Stimulated activated CD4-positive, alpha-beta T cell treated with anti-CD3 and anti-CD28 coated beads, Interleukin-1b, Interleukin-23, amount 100 ng/mL, for 4 hours (primary cell): ENCODE data around the gene NADK.
"Not testable (repeated sequence)": the region's sequence is repeated elsewhere in the genome, so short reads cannot be mapped to it uniquely, and the experiment has no call there.

Source experiments
- DNase-seq, 2 donors: peaks; one replicate each; pipeline ENCODE4 v3.0.0-alpha.2; 2020; ENCODE audit warnings: low read depth in 2 of 2

Gene NADK

GRCh38 chr1:1748686-1749321, 29.5 kb downstream of the NADK start:
- no peak for DNase-seq

- DNase-seq = not testable (repeated sequence)
Observed at GRCh38 chr1:1746566-1746909, 31.7 kb downstream of the NADK start.

- peak; percentile 58 to 83 for DNase-seq
Observed at GRCh38 chr1:1745651-1746565, 32.4 kb downstream of the NADK start.

- DNase-seq = not testable (repeated sequence)
Observed at GRCh38 chr1:1742529-1742928, 35.7 kb downstream of the NADK start.

GRCh38 chr1:1741013-1741412, 37.3 kb downstream of the NADK start:
- DNase-seq = not testable (repeated sequence)

GRCh38 chr1:1738799-1739337, 39.4 kb downstream of the NADK start:
- not testable (repeated sequence) for DNase-seq

- DNase-seq = not testable (repeated sequence)
Observed at GRCh38 chr1:1737675-1738590, 40.3 kb downstream of the NADK start.

GRCh38 chr1:1732381-1732780, 45.9 kb downstream of the NADK start:
- DNase-seq = no peak

GRCh38 chr1:1730870-1731269, 47.4 kb downstream of the NADK start:
- DNase-seq = no peak

- not testable (repeated sequence) for DNase-seq
Observed at GRCh38 chr1:1730230-1730629, 48.0 kb downstream of the NADK start.

GRCh38 chr1:1729116-1729816, 49.0 kb downstream of the NADK start:
- DNase-seq = not testable (repeated sequence)

- not testable (repeated sequence) for DNase-seq
Observed at GRCh38 chr1:1728308-1729005, 49.8 kb downstream of the NADK start.

- not testable (repeated sequence) for DNase-seq
Observed at GRCh38 chr1:1727131-1727651, 51.1 kb downstream of the NADK start.

GRCh38 chr1:1726088-1726487, 52.2 kb downstream of the NADK start:
- not testable (repeated sequence) for DNase-seq

- DNase-seq = peak; percentile 92 to 94
Observed at GRCh38 chr1:1724035-1724864, 54.0 kb downstream of the NADK start, which contains the start of gene CDK11A. TSS of gene CDK11A (minus strand) at chr1:1724357. CDS start at chr1:1722818, 1,539 bp downstream.

- no peak for DNase-seq
Observed at GRCh38 chr1:1721201-1721600, 57.1 kb downstream of the NADK start.

- DNase-seq = not testable (repeated sequence)
Observed at GRCh38 chr1:1715109-1715883, 63.0 kb downstream of the NADK start.

GRCh38 chr1:1707897-1708296, 70.4 kb downstream of the NADK start:
- DNase-seq = not testable (repeated sequence)
